ENCODE measurements around the gene DSCAML1. TPM values are rescaled to one million over a fixed set of nuclear protein-coding genes. Genes with fewer than 3 reads are reported as not detected.

DSCAML1 gene
- total and polyA plus RNA-seq, 10 of the 15 experiments (the other 5 are each of a cell fraction or from before 2014, with no cell fraction given), result 0.03 to 0.18 (median 0.06) TPM; not detected in 1

DNA sequence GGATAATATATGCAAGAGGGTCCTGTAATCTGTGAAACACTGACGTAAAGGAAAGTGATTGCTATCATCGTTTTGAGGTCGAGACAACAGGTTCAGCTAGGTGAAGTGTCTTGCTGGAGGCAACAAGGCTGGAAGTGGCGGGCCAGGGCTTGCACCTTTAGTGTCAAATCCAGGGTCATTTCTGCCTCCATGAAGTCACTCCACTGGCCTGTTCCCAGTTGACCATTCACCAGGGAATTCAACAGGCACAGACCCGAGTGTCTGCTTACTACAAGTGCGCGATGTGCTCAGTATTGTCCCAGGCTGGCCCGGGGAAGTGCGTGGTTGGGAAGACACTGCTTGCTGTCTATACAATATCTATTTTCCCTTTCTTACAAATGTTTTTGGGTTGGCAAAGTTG, 244.4 kb downstream of the DSCAML1 start (continued):
- TF ChIP-seq, protein P1, sequence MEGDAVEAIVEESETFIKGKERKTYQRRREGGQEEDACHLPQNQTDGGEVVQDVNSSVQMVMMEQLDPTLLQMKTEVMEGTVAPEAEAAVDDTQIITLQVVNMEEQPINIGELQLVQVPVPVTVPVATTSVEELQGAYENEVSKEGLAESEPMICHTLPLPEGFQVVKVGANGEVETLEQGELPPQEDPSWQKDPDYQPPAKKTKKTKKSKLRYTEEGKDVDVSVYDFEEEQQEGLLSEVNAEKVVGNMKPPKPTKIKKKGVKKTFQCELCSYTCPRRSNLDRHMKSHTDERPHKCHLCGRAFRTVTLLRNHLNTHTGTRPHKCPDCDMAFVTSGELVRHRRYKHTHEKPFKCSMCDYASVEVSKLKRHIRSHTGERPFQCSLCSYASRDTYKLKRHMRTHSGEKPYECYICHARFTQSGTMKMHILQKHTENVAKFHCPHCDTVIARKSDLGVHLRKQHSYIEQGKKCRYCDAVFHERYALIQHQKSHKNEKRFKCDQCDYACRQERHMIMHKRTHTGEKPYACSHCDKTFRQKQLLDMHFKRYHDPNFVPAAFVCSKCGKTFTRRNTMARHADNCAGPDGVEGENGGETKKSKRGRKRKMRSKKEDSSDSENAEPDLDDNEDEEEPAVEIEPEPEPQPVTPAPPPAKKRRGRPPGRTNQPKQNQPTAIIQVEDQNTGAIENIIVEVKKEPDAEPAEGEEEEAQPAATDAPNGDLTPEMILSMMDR (IDR thresholded peaks at IDR 0.05 in 2 of 3, conservative IDR thresholded peaks at IDR 0.05 in 1 of 3; ENCODE audit: control insufficient read depth in 2 of 3, extremely low read depth in 1 of 3, insufficient read depth in 1 of 3, low read depth in 3 of 3, low read length in 3 of 3), result no peak
- no peak for TF ChIP-seq GATAD2B (conservative IDR thresholded peaks at IDR 0.05; ENCODE audit: low read depth)
- no peak for TF ChIP-seq CHD2 (IDR thresholded peaks at IDR 0.05; ENCODE audit: borderline replicate concordance, low read depth, low read length)

DNA sequence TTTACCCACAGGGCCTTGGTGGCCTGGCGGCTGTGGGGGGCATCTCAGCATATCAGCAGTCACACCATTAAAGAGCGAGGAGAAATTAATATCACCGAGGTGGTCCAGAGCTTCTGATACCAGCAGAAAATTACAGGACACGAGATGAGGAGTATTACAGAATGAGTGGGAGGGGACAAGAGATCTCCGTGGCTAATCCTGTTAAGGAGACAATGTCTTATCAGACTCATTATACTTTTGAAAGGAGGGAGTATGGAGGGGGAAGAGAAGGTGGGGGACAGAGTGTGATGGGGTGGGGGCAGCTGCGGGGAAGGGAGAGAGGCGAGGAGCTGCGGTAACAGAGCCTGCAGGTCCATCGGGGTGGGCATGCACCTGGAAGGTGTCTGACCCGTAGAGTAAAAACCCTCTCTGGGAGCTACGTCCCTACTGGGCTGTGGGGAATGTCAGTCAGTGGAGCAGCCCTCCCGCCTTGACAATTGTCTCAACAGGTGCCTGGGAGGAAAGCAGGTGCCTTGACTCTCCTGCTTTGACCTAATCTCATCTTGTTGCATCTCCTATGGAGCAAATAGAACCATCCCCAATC, 245.2 kb downstream of the DSCAML1 start:
- Histone ChIP-seq H3K27me3 (replicated peaks in 1 of 2; ENCODE audit: control insufficient read depth in 2 of 2, insufficient read depth in 2 of 2, low read length in 1 of 2) (peaks cover 0 to 2% of the 10 kb centered on the region in 2 experiments; a peak in 2 of 4 replicates), H3K36me3 (ENCODE audit: control insufficient read depth in 2 of 2, insufficient read depth in 2 of 2, low read length in 1 of 2) (no peaks in the 10 kb centered on the region), H3K4me2 (ENCODE audit: control insufficient read depth, insufficient read depth) (no peak overlapping the region), H3K4me3 (no peak overlapping the region), H3K27ac (ENCODE audit: control insufficient read depth, insufficient read depth) (no peak overlapping the region), H3K79me2 (ENCODE audit: control insufficient read depth, insufficient read depth, low read length) (no peaks in the 10 kb centered on the region), H2AFZ (ENCODE audit: control insufficient read depth, low read depth, low read length) (no peak overlapping the region), H3K4me1 (ENCODE audit: control insufficient read depth, insufficient read depth, low read length) (no peaks in the 10 kb centered on the region), H3K9me3 (replicated peaks; ENCODE audit: control insufficient read depth, insufficient read depth, low read length) (no peaks in the 10 kb centered on the region), H3K9ac (ENCODE audit: control insufficient read depth, insufficient read depth, low read length) (no peak overlapping the region), H4K20me1 (ENCODE audit: control insufficient read depth, insufficient read depth) (no peaks in the 10 kb centered on the region)
- ChIA-PET CTCF (no interaction called here), RAD21 (ENCODE audit: unreplicated experiment) (no interaction called here), POLR2A (no interaction called here), SMC1A (ENCODE audit: uncharacterized antibody, unreplicated experiment) (interaction anchor here (1.4 kb wide), 1 partner anchor 69 kb away, joined by 3 read pairs; no protein-coding TSS in a partner anchor)
- WGBS (ENCODE audit: insufficient coverage, insufficient replicate concordance, low lambda C conversion rate, missing lambda C conversion rate), result 23% methylated on average over 10 of the region's 12 CpGs
- in situ Hi-C loops (cut with MboI) (no loop called here), intact Hi-C loops (cut with micrococcal nuclease; ENCODE audit: unreplicated experiment) (no loop called here)
- no peak for DNase-seq (ENCODE audit: low read depth, low spot score)
- no peak for FAIRE-seq
- BruUV-seq (replicated peaks), result no TSS peak
- no peak for ATAC-seq
- TF ChIP-seq, protein P2, sequence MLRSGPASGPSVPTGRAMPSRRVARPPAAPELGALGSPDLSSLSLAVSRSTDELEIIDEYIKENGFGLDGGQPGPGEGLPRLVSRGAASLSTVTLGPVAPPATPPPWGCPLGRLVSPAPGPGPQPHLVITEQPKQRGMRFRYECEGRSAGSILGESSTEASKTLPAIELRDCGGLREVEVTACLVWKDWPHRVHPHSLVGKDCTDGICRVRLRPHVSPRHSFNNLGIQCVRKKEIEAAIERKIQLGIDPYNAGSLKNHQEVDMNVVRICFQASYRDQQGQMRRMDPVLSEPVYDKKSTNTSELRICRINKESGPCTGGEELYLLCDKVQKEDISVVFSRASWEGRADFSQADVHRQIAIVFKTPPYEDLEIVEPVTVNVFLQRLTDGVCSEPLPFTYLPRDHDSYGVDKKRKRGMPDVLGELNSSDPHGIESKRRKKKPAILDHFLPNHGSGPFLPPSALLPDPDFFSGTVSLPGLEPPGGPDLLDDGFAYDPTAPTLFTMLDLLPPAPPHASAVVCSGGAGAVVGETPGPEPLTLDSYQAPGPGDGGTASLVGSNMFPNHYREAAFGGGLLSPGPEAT (IDR thresholded peaks at IDR 0.05; ENCODE audit: low read depth), result no peak
- TF ChIP-seq JUNB (IDR thresholded peaks at IDR 0.05), result no peak
- no peak for TF ChIP-seq TCF7 (IDR thresholded peaks at IDR 0.05; ENCODE audit: borderline replicate concordance)
- no peak for TF ChIP-seq HDAC2 (IDR thresholded peaks at IDR 0.05)
- no peak for TF ChIP-seq YBX1 (IDR thresholded peaks at IDR 0.05)
- no peak for TF ChIP-seq SIN3A (IDR thresholded peaks at IDR 0.05; ENCODE audit: low read depth, low read length)
- no peak for TF ChIP-seq FOXM1 (IDR thresholded peaks at IDR 0.05; ENCODE audit: low read depth, low read length)
- no peak for TF ChIP-seq SREBF1 (IDR thresholded peaks at IDR 0.05; ENCODE audit: low read length)
- TF ChIP-seq TAF1 (IDR thresholded peaks at IDR 0.05; ENCODE audit: borderline replicate concordance, low read depth, low read length), result no peak
- no peak for TF ChIP-seq CREM (IDR thresholded peaks at IDR 0.05; ENCODE audit: low read depth)
- no peak for TF ChIP-seq BRCA1 (IDR thresholded peaks at IDR 0.05; ENCODE audit: low read depth, low read length)
- TF ChIP-seq RB1 (IDR thresholded peaks at IDR 0.05; ENCODE audit: borderline replicate concordance), result no peak
- TF ChIP-seq PML (IDR thresholded peaks at IDR 0.05; ENCODE audit: low read length), result no peak
- TF ChIP-seq NR2F1 (conservative IDR thresholded peaks at IDR 0.05), result no peak
- TF ChIP-seq, protein P3, sequence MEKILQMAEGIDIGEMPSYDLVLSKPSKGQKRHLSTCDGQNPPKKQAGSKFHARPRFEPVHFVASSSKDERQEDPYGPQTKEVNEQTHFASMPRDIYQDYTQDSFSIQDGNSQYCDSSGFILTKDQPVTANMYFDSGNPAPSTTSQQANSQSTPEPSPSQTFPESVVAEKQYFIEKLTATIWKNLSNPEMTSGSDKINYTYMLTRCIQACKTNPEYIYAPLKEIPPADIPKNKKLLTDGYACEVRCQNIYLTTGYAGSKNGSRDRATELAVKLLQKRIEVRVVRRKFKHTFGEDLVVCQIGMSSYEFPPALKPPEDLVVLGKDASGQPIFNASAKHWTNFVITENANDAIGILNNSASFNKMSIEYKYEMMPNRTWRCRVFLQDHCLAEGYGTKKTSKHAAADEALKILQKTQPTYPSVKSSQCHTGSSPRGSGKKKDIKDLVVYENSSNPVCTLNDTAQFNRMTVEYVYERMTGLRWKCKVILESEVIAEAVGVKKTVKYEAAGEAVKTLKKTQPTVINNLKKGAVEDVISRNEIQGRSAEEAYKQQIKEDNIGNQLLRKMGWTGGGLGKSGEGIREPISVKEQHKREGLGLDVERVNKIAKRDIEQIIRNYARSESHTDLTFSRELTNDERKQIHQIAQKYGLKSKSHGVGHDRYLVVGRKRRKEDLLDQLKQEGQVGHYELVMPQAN (conservative IDR thresholded peaks at IDR 0.05), result no peak
- no peak for TF ChIP-seq ZNF24 (IDR thresholded peaks at IDR 0.05)

All from GM12878 (cell line).